ENCODE measurements around the gene MAGI2.

DNA sequence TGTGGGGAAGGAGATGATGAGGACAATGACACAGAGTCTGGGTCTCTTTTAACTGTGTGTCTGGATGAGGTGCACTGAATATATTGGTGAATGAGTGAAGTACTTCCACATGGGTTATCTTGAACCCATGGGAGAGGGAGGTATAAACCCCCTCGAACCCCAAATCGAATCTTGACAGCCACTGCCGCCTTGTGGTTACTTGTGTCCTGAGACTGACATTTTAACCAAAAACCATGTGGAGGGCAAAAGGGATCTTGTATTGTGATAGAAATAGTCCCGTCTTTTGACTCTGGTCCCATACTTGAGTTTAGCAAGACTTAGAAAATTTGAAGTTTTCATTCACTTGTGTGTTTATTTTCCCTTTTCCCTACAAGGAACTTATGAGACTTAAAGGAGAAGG is 1371.6 kb downstream of the MAGI2 start:
- no peak for TF ChIP-seq EZH2 (IDR thresholded peaks at IDR 0.05; ENCODE audit: borderline replicate concordance, low read depth, low read length, severe bottlenecking)
- no peak for TF ChIP-seq CTCF (IDR thresholded peaks at IDR 0.05; ENCODE audit: borderline replicate concordance, extremely low read depth, low read length, poor library complexity, severe bottlenecking)

All from DND-41 (cell line).